Calu3 (cell line): ENCODE results near the gene SPATA19. TPM values are rescaled to one million over a fixed set of nuclear protein-coding genes. Genes with fewer than 3 reads are reported as not detected.

ENCODE experiments used
- BruUV-seq: library from RNA; stranded (reverse); fragments of 400-500 nt; replicated peaks from 2 replicates; lab custom pipeline; 2021; lab: Mats Ljungman, UMichigan
- CTCF ChIA-PET: fragments of 300-600 bp; sonication (Branson Sonifier 250); formaldehyde crosslinking; loops from one replicate; lab custom pipeline; 2022; ENCODE audit warnings: antibody characterized with exemption; lab: Charles Lee
- DNase-seq: peaks from one replicate; pipeline ENCODE4 v3.0.0; 2022
- H3K27ac Mint-ChIP-seq: one replicate; pipeline ENCODE4 v1.8.0; 2022; ENCODE audit warnings: mixed read lengths; ENCODE audit not compliant: unreplicated experiment
- H3K27me3 Mint-ChIP-seq: one replicate; pipeline ENCODE4 v1.8.0; 2022; ENCODE audit warnings: mixed read lengths; ENCODE audit not compliant: unreplicated experiment
- H3K36me3 Mint-ChIP-seq: one replicate; pipeline ENCODE4 v1.8.0; 2022; ENCODE audit warnings: mild to moderate bottlenecking, moderate library complexity, mixed read lengths; ENCODE audit not compliant: insufficient read depth, unreplicated experiment
- H3K4me1 Mint-ChIP-seq: one replicate; pipeline ENCODE4 v1.8.0; 2022; ENCODE audit warnings: mild to moderate bottlenecking, low read depth, mixed read lengths; ENCODE audit not compliant: unreplicated experiment
- H3K4me3 Mint-ChIP-seq: one replicate; pipeline ENCODE4 v1.8.0; 2022; ENCODE audit warnings: mild to moderate bottlenecking, low read depth, moderate library complexity, mixed read lengths; ENCODE audit not compliant: unreplicated experiment
- H3K9me3 Mint-ChIP-seq: one replicate; pipeline ENCODE4 v1.8.0; 2022; ENCODE audit warnings: low read depth, mixed read lengths; ENCODE audit not compliant: unreplicated experiment
- CTCF ChIP-seq: fragments of 200-600 bp; IDR thresholded peaks from one replicate; pipeline ENCODE4 v1.8.0; 2022; ENCODE audit warnings: antibody characterized with exemption; ENCODE audit not compliant: unreplicated experiment
- intact Hi-C: fragments of 100-400 bp; cut with micrococcal nuclease; formaldehyde crosslinking; loops from one replicate; pipeline ENCODE4 v1.10.0; 2022; ENCODE audit not compliant: unreplicated experiment
- total RNA-seq: library from RNA; stranded (reverse); gene quantifications from 2 replicates; pipeline ENCODE4 v1.2.3, GENCODE V29; 2022

SPATA19 gene
- total RNA-seq, 1 experiment from 2014 or later, result not detected

GRCh38 chr11:133842730-133843129, 2.6 kb downstream of the SPATA19 start:
- Mint-ChIP-seq H3K27me3 (no peaks in the 10 kb centered on the region), H3K4me3 (no peak overlapping the region), H3K36me3 (no peaks in the 10 kb centered on the region), H3K27ac (no peak overlapping the region), H3K9me3 (peaks cover 12% of the 10 kb centered on the region), H3K4me1 (no peaks in the 10 kb centered on the region)
- no TSS peak for BruUV-seq
- CTCF ChIA-PET, result no interaction called here
- no peak for DNase-seq
- intact Hi-C loops, result no loop called here
- no peak for TF ChIP-seq CTCF

- intact Hi-C loops, result no loop called here
- TF ChIP-seq CTCF, result no peak
- no peaks in the 10 kb centered on the region for H3K36me3 Mint-ChIP-seq
- BruUV-seq, result no TSS peak
- H3K27ac Mint-ChIP-seq, result no peak overlapping the region
- H3K27me3 Mint-ChIP-seq, result no peaks in the 10 kb centered on the region
- H3K4me1 Mint-ChIP-seq, result no peaks in the 10 kb centered on the region
- H3K4me3 Mint-ChIP-seq, result no peak overlapping the region
- DNase-seq, result no peak
- peaks cover 10% of the 10 kb centered on the region for H3K9me3 Mint-ChIP-seq
- CTCF ChIA-PET, result no interaction called here
Observed at GRCh38 chr11:133842053-133842452, 3.3 kb downstream of the SPATA19 start.

- no peak for DNase-seq
- CTCF ChIA-PET, result no interaction called here
- Mint-ChIP-seq H3K27ac (no peak overlapping the region), H3K36me3 (no peaks in the 10 kb centered on the region), H3K4me3 (no peak overlapping the region), H3K9me3 (peaks cover 8% of the 10 kb centered on the region), H3K27me3 (no peaks in the 10 kb centered on the region), H3K4me1 (no peaks in the 10 kb centered on the region)
- intact Hi-C loops, result no loop called here
- TF ChIP-seq CTCF, result no peak
- BruUV-seq, result no TSS peak
Observed at GRCh38 chr11:133841279-133842043, 3.9 kb downstream of the SPATA19 start.

- TF ChIP-seq CTCF, result no peak
- H3K4me1 Mint-ChIP-seq, result no peaks in the 10 kb centered on the region
- H3K27me3 Mint-ChIP-seq, result no peaks in the 10 kb centered on the region
- no peak for DNase-seq
- intact Hi-C loops, result no loop called here
- no peak overlapping the region for H3K27ac Mint-ChIP-seq
- no peak overlapping the region for H3K4me3 Mint-ChIP-seq
- no TSS peak for BruUV-seq
- H3K36me3 Mint-ChIP-seq, result no peaks in the 10 kb centered on the region
- H3K9me3 Mint-ChIP-seq, result peaks cover 6% of the 10 kb centered on the region
- CTCF ChIA-PET, result no interaction called here
Observed at GRCh38 chr11:133840479-133840941, 4.8 kb downstream of the SPATA19 start.
